SHP77 (cell line): ENCODE results near the gene CLCA2.

ENCODE experiments used
- DNase-seq, 2 experiments: peaks; one replicate each; lab custom pipeline; 2025; lab: John Stamatoyannopoulos, UW

Gene CLCA2

DNA sequence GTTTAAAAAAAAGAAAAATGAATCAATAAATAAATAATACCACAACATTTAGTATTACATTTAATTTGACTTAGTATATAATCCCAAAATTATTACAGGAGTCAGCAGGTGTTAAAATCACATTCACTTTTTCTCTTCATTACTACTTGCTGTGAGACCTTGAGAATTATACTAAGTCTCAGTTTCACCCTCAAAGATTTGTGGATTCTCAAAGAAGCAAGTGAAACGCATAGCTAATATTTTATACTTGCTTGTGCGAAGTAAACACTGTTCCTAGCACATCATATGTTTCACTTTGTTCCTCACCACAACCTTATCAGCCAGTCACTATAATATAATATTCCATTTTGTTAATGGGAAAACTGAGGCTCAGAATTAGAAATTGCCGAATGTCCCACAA lies 48.8 kb downstream of the CLCA2 start:
- DNase-seq = no peak

DNA sequence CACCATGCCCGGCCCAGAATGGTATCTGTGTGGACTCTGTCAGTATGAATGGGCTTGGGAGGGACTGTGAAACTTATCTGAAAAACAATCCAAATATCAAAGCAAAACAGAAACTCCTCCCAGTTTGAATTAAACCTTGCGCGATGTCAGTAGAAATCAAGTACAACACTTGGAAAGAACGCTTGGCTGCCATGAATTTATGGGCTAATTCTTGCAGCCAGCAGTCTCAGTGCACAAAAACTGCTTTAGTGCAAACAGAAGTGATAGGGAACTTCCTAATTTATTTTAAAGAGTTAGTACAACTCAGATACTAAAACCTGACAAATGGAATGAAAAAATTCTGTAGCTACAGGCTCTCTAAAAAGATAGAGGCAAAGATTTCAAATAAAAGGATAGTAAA lies 53.3 kb downstream of the CLCA2 start:
- no peak for DNase-seq

DNA sequence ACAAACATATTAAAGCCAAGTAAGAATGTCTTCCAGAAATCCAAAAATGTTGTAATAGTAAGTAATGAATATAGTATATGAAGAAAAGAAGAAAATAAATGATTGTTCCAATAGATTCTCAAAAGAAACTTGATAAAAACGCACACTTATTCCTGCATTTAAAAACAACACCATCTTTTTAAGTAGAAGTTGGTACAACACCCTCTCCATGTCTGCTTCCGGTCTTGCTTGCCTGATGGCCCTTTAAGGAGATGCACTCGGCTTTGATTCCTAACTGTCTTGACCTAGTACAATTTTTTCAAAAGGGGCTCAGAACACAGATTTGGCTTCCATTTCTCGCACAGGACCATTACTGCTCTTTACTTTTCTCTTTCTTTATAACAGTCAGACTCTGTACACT lies 53.7 kb downstream of the CLCA2 start:
- no peak for DNase-seq

DNA sequence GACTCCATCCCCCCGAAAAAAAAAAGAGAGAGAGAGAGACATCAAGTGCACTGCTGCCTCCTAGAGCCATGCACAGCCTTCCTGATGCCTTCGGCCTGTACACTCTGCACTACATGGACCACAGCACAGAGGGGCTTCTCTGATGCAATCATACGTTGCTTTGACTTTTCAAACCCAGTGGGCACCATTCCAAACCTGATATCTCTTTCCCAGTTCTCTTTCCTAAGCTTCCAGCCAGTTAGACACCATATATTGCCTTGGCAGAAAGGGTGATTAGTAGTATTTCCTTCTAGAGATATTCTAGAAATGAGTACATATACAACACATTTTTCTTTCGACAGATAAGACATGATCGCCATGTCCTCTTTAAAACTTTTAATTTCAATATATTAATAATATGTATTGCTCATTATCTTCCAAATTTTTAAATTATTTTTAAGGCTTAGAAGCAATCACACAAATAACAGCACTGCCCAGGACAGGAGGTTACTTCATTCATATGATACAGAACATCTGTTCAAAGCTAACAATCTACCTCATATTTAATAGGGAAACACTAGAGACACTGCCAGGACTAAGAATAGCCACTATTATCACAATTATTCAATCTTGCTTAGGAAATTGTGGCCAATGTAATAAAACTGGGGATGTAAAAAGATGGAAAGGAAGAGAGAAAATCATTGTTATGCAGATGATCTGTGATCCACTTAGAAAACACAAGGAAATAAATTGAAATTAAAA lies 54.6 kb downstream of the CLCA2 start:
- no peak for DNase-seq

- DNase-seq = no peak
Observed at GRCh38 chr1:86481966-86482365, 58.0 kb downstream of the CLCA2 start.

GRCh38 chr1:86487131-86487810 lies 63.3 kb downstream of the CLCA2 start:
- DNase-seq = no peak

GRCh38 chr1:86487811-86488141 lies 63.8 kb downstream of the CLCA2 start:
- DNase-seq = no peak

DNA sequence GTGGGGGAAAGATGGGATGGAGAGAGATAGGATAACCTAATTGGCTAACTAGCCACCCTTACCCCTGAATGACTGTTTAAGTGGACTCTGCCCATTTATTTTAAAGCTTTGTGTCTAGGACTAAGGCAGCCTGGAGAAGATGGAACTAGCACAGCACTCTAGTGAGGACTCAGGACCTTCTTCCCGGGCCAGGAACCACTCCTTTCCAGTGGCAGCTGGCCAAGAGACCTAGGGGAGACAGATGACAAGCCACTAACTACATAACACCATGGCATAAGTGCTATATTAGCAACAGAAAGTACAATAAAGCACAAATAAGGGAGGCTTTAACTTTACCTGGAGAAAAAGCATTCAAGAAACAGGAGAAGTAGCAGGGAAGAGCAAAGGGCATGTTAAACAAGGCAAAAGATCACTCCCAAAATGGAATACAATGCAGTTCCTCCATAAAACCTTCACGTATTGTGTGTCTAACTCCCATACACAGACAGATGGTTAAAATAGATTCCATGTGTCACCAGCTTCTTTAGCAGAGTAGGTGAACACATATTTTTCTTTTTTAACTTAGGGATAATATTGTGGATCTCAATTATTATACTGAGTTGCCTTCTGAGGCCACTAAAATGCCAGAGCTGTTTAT lies 65.4 kb downstream of the CLCA2 start:
- no peak for DNase-seq

GRCh38 chr1:86491171-86491950 lies 67.4 kb downstream of the CLCA2 start:
- no peak for DNase-seq

GRCh38 chr1:86498281-86498680 lies 74.3 kb downstream of the CLCA2 start:
- no peak for DNase-seq

DNA sequence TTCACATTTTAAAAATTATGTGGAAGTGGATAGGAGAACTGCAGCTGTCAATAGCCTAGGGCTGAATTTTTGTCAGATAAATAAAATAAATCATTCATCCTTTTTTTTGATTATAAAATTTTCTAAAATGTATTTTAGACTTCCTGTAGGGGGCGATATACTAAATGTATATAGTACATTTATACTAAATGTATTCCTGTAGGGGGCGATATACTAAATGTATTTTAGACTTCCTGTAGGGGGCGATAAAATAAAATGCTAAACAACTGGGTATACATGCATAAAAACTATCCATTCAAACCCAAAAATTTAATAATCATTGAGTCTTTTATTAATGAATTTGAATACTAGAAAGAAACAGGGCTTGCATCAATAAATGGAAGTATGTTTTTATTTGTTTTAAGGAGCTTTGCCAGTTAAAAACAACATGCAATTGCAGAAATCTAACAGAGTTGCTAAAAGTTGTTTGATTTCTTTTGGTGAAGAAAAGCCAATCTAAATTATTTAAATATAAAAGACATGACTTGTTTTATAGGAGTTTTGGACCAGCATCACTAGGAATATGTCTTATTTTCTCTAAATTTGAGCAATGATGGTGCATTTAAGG lies 76.1 kb downstream of the CLCA2 start:
- DNase-seq = peak; percentile 25 to 51

DNA sequence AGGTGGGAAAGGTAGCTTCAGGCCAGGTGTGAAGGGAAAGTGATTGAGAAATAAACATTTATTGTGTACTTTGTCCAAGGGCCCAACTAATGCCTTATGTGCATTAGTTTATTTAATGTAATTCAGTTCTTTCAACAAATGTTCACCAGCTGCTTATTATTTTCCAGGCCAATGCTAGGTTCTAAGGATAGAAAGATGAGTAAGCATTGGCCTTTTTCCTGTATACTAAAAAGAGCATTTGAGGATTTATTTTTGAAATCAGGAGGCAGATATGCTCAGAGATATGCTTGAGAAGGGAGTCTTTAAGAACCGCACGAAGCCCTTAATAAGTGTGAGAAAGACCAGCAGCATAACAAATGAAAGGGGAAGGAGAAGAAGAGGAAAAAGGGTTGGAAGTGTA lies 76.7 kb downstream of the CLCA2 start:
- no peak for DNase-seq

GRCh38 chr1:86502125-86502646 lies 78.2 kb downstream of the CLCA2 start:
- DNase-seq = peak; percentile 25 to 61

GRCh38 chr1:86502721-86503405 lies 78.9 kb downstream of the CLCA2 start:
- peak; percentile 26 to 40 for DNase-seq

DNA sequence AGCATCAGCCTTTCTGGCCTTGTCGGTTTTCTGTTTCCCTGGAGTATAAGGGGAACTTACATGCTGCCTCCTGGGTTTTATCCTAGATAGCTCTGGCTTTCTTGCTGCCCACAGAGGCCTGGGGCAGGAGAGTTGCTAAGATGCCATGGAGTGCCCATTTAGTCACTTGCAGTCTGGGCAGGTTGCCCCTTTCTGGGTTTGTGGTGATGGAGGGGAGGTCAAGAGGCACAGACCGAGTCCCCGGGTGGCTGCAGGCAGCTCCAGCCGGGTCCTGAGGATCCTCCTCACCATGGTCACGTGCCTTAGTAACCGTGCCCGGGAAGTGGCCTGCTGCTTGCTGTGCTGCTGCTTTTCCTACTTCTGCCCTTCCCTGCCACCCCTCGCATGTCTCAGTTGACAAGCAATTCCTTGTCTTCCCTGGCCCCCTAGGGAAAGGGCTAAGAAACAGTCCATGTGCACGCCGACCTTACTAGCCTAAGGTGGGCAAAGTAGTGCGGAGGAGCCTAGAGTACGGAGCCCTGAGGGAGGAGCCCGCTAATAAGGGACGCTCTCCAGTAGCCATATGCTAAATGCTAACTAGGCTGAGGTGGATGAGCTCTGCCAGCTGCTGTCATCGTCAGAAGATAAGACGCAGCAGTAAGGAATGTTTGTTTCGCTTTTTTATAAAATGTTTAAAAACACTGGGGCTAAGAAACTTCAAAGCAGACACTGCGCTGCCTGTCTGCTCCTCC lies 79.6 kb downstream of the CLCA2 start:
- DNase-seq = peak; percentile 5 to 26

- no peak for DNase-seq
Observed at GRCh38 chr1:86504137-86504479, 80.1 kb downstream of the CLCA2 start.

DNA sequence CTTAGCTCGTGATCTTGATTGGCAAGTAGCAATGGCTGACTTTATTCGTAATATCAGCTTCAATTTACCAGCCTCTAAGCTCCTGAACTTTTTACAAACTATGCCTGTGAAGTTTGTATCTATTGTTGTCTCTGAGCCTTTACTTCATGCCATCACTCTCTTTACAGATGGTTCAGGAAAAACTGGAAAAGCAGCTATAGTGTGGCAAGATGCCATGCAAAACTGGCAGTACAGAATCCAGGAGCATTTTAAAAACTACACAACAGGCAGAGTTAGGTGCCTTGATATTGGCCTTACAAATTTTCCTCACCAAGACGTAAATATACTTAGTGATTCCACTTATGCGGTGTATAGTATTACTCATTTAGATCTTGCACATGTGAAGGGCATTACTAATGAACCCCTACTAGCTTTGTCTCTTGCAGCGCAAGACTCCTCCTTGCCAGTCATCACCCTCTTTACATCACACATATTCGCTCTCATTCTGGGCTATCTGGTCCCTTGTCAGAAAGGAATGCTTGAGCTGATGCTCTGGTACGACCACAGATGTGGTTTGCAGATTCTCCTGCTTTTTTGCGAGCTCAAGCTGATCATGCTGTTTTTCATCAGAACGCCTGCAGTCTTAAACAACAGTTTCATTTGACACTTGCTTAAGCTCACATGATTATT lies 81.1 kb downstream of the CLCA2 start:
- DNase-seq = no peak

DNA sequence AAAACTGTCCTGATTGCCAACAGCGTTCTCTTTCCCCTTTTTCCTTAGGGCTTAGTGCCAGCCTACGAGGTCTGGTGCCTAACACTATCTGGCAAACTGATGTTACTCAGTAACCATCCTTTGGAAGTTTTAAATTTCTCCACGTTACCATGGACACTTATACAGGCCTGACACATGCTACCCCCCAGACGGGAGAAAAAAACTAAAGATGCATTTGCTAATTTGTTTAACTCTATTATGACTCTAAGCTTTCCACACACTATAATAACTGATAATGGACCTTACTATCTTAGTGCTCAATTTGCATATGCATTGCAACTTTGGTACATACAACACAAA lies 81.6 kb downstream of the CLCA2 start:
- DNase-seq = no peak
